NCI-H146 treated with DMSO at 0.1 percent for 48 hours (cell line): Measurements from ENCODE around the gene TNRC18.

Experiments used
- DNase-seq: peaks from one replicate; lab custom pipeline; 2025; ENCODE audit not compliant: unreplicated experiment; lab: John Stamatoyannopoulos, UW

The TNRC18 gene

GRCh38 chr7:5352440-5353010 is 71.1 kb downstream of the TNRC18 start:
- no peak for DNase-seq

- DNase-seq = no peak
Measured at GRCh38 chr7:5351507-5352265, 71.9 kb downstream of the TNRC18 start.

GRCh38 chr7:5350600-5351385 is 72.8 kb downstream of the TNRC18 start:
- DNase-seq = no peak

GRCh38 chr7:5350174-5350463 is 73.5 kb downstream of the TNRC18 start:
- no peak for DNase-seq

- no peak for DNase-seq
Measured at GRCh38 chr7:5349437-5350173, 74.0 kb downstream of the TNRC18 start.

GRCh38 chr7:5349005-5349380 is 74.6 kb downstream of the TNRC18 start:
- DNase-seq = no peak

- no peak for DNase-seq
Measured at GRCh38 chr7:5348134-5349004, 75.3 kb downstream of the TNRC18 start.

- no peak for DNase-seq
Measured at GRCh38 chr7:5345671-5346070, 78.0 kb downstream of the TNRC18 start.

- DNase-seq = no peak
Measured at GRCh38 chr7:5345171-5345570, 78.5 kb downstream of the TNRC18 start.

GRCh38 chr7:5344342-5344741 is 79.3 kb downstream of the TNRC18 start:
- no peak for DNase-seq

GRCh38 chr7:5343884-5344283 is 79.8 kb downstream of the TNRC18 start:
- DNase-seq = no peak

- DNase-seq = no peak
Measured at GRCh38 chr7:5342631-5343030, 81.0 kb downstream of the TNRC18 start.

- no peak for DNase-seq
Measured at GRCh38 chr7:5339955-5340354, 83.7 kb downstream of the TNRC18 start.

- no peak for DNase-seq
Measured at GRCh38 chr7:5337047-5337446, 86.6 kb downstream of the TNRC18 start.

GRCh38 chr7:5334671-5335070 is 89.0 kb downstream of the TNRC18 start:
- no peak for DNase-seq

- no peak for DNase-seq
Measured at GRCh38 chr7:5333121-5334045, 90.3 kb downstream of the TNRC18 start.

GRCh38 chr7:5332579-5332978 is 91.1 kb downstream of the TNRC18 start:
- DNase-seq = no peak

GRCh38 chr7:5330288-5330687 is 93.3 kb downstream of the TNRC18 start:
- DNase-seq = no peak

GRCh38 chr7:5324961-5325360 is 98.7 kb downstream of the TNRC18 start:
- no peak for DNase-seq
